Epidermal melanocyte (primary cell): ENCODE data around the gene RNU6-7.

Source experiments
- DNase-seq: peaks from one replicate; pipeline ENCODE4 v3.0.0; 2011; ENCODE audit warnings: low spot score; ENCODE audit not compliant: insufficient read length

The RNU6-7 gene

DNA sequence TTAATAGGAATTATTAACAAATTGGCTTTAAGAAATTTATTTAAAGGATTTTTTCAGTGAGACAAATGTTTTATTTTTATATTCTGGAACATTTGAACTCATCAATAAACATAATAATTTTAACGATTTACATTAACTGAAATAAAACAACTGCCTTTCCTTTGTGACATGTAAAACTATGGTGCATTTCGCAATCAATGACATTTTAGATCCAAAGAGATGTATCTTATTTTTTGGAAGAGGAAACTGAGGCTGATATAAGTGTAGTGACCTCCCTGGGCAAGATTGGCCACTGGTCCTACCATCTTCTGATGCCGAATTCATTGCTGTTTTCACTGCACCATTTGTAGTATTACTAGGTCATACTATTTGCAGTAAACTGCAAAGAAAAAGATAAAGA is 3.7 kb downstream of the RNU6-7 start:
- no peak for DNase-seq

DNA sequence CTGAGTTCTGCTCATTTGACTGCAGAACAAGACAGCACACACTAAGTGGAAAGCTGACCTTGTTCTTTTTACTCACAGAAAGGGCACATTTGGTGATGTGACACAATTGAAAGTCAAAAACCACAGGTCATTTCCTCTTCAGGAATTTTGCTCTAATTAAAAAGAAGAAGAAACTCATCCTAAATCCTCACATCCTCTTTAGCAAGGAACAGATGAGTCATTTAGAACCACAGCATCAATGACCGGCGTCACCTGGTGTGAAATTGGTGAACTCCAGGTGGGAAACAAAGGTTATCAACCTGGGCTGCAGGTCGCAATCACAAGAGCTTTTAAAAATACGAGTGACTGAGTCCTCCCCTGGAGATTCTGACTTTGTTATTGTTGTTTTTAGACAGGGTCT is 4.1 kb downstream of the RNU6-7 start:
- no peak for DNase-seq

DNA sequence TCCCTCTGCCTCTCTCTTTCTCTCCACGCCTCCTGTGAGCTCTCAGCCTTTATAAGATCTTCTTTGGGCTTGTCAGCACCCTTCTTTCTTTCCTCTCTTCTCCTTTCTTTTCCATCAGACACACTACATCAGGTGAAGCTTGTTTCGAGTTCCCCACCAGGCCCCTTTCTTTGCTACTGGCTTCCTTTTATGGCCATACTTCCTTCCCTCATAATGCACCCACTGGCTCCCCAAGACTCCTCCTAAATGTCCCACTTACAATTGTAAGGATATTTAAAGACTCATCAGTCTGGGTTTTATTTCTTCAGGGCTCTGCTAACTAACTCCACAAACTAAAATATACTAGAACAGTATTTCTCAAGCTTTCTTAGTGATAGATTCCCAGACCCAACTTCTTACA is 4.7 kb downstream of the RNU6-7 start:
- no peak for DNase-seq

DNA sequence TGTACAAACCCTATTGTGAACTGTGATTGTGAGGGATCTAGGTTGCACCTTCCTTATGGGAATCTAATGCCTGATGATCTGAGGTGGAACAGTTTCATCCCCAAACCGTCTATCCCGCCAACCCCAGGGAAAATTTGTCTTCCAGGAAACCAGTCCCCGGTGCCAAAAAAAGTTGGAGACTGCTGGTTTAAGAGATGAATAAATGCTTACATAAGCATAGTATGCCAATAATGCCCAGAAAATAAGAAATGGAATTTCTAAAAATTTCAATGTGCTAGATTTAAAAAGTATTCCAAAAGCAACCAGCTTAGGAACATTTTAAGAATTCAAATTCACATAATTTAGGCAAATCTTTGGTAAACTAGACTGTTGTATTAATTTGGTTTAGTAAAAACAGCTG is 6.6 kb downstream of the RNU6-7 start:
- DNase-seq: no peak

DNA sequence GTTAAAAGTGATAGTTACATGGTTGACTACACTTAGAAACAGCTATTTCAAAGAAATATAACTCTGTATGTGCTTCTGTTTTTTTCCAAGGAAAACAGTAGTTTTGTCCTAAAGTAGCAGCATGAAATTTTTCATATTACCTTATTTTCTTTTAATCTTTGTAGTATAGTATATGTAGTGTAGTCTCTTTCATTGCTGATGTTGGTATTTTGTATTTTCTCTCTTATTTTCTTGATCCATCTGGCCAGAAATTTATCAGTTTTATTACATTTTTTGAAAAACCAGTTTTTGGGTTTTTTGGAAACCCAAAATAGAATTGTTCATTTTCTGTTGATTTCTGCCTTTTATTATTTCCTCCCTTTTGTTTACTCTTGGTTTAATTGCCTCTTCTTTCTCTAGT is 7.6 kb downstream of the RNU6-7 start:
- no peak for DNase-seq

DNA sequence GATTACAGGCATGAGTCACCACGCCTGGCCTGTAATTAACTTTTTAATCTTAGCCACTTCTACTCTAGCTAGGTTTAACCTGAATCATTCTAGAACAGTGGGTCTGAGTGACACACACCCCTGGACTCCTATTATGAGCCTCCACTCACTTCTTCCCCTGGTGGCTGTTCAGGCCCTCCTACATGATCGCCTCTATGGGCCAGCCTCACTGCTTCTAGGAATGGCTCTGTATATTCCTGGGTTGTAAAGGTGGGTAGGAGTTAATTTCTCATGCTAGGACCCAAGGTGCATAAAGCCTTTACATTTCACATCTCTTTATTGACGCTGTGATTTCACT is 9.2 kb downstream of the RNU6-7 start:
- DNase-seq: no peak

DNA sequence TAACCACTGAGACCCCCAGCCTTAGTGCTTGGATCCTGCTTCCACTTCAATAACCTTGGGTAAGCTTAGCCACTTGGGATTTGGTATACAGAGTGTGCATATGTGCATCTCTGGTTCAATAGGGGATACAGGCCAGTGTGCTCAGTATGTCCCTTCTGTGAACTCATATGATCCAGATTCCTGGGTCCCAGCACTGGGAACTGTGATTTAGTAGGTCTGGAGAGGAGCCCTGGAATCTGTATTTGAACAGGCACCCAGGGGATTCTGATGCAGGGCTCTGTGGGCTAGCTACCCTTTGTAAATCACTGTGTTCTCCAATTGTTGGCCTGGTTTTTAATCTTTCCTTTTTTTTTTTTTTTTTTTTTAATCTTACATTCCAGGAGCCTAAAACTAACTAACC is 11.0 kb downstream of the RNU6-7 start:
- no peak for DNase-seq

DNA sequence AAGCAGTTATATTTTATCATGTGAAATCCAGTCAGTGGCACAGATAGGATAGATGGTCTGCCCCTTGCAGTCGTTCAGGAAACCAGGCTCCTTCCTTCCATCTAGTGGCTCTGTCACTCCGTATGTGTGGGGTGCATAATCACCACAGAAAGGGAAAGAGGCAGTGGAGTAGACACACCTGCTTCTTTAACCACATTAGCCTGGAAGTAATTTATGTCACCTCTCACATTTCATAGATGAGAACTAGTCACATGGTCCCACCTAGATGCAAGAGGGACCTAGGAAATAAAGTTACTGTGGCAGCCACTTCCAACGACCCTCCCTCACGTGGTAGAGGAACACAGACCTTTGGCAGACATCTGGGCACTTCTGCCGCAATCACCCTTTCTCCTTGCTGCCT is 15.5 kb downstream of the RNU6-7 start:
- DNase-seq: no peak

DNA sequence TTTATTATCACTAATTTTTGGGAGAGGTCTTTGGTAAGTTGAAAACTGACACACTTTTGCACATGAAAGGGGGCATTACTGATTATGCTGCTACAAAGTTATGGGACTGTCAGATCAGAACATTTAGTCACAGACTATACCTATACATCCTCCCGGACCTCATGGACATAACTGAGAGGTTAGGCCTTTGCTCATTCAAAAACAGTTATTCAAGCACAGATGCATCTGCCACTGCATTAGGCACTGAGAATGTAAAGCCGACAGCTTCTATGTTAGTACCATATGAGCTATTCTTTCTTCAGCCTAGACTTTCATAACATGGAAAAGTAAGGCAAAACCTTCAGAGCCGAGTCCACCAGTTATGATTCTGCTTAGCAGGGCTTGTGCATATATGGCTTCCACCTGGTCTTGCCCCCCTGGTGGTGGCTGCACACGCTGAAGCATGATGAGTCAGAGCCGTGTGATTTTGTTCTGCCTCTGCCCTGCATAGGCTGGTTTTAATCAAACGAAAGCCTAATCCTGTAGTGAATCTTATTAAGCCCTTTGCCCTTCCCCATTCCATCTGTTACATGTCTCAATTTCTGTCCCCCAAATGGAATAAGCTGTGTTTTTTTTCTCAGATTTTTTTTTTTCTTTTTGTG is 23.0 kb downstream of the RNU6-7 start:
- DNase-seq: no peak

DNA sequence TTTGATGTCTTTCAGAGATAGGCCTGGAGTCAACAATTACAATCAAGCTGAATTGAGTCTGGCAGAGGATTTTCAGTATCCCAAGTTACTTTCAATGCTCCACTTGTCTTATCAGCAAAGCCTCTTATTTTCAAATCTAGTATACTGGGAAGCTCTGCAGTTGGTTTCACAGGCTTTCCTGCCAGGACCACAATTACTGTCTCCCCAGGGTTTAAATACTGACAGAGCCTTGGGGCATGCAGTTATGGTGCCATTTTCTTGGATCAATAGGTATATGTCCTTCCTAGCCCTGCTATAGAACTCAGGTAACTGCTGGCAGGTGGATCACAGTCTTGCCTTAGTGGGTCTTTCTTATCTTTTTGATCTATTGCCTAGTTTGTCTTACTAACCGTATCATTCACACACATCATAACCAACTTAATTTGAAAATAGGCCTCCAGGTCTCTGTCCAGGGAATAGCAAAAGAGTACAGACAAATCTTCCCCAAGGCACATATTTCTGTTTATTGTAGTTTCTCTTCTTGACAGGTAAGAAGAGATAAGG is 23.6 kb downstream of the RNU6-7 start:
- no peak for DNase-seq

DNA sequence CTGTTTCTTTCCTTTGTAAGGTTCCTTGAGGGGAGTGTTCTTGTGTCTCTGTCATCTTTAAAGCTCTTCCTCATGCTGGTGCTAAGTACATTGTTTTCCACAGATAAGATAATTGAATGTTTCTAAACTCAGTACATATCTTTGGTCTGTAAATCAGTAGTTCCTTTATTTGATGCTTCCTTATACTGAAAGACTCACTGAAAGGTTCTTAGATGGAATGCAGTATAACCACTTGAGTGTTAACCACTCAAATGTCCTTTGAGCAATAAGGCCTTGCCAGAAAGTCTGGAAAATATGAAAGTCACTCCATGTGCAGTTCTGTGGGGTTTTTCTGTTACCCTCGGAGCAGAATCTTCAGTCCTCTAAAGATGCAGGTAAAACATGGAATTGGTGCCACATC is 24.2 kb downstream of the RNU6-7 start:
- DNase-seq: no peak

DNA sequence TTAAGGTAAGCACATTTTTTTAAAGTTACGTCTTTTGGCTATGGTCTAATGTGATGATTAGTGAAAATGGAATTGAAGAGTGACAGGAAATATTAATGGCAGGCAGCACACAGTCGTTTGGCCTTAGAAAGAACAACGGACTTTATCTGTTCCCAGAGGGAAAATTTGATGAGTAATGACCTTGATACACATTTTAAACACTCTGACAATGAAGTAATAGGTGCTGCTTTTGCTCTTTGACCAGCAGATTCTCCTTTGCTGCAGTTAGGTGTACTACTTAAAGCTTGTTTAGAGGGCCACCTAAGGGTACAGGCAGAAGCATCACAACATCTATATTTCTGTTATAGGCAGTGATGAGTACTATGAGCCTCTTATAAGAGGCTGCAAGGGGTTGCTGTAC is 28.3 kb downstream of the RNU6-7 start:
- DNase-seq: no peak

DNA sequence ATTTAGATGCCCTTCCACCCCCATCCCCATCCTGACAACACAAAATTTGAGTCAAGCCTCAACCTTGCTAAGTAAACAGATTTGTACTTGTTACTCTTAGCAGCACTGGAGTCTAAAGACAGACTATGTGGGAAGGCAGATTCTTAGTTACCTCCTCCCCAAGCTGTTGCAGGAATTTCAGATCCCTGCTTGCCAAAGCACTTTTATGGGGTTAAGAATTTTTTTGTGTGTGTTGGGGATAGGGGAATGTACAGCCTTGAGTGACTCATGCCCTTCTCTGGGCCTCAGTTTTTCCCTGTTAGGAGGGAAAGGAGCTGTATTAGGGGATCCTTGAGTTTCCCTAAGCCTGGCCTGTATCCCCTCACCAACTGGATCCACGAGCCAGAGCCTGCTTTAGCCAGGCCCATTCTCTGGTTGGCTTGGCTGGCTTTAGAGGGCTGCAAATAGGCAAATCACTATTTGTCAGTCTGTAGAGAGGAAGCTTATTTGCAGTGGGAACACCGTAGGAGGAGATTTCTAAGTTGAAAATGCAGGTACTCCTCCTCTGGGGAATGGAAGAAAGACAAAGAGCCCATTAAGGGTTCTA is 28.9 kb downstream of the RNU6-7 start:
- peak; percentile 33 for DNase-seq

DNA sequence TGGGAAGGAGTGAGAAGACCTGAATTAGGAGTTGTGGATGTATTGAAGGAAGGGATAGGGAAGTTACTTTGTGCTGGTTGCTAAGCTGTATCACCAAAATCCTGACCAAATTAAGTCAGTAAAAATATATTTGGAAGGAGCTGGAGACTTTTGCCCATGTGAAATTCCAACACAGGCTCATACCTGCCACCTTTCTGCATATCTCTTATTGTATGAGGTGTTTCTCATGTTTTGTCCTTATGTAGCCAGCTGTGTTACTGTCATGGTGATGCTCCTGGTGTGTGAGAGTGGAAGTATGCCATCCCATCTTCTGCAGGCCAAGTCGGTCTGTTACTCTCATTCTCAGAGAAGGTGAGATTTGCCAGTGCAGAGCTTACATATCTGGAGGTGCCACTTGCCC is 30.6 kb downstream of the RNU6-7 start:
- no peak for DNase-seq

DNA sequence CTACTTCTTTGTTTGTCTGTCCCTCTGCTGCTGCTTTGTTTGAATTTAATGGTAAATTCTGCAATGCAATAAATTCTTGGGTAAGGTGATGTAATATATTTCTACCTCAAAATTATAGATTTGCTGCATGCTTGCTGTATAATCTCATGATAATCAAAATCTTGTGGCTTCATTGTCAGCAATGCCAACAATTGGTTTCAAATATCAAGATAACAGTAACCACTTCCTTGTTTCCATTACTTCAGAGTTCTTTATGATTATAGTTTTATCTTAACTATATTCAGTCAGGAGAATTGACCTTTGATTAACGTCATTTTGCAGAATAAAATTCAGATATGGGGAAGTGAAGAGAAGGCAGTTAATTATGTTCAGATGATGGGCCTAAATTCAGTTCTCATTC is 31.4 kb downstream of the RNU6-7 start:
- no peak for DNase-seq

DNA sequence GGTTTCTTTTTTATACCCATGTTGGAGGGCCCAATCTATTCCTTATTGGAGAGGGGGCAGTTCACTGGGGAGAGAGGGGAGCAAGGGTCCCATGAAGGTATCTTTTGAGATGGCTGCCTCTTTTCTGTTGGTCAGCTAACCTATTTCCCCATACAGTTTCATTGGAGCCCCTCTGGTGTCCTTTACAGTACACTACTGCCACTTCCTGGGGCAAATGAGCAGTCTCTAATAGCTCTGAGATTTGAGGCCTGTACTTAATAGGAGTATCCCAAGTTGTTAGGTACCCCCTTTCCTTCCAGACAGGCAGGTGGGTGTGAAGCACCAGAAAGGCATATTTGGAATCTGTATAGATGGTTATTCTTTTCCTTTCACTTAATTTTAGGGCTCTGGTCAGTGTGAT is 42.6 kb downstream of the RNU6-7 start:
- no peak for DNase-seq

DNA sequence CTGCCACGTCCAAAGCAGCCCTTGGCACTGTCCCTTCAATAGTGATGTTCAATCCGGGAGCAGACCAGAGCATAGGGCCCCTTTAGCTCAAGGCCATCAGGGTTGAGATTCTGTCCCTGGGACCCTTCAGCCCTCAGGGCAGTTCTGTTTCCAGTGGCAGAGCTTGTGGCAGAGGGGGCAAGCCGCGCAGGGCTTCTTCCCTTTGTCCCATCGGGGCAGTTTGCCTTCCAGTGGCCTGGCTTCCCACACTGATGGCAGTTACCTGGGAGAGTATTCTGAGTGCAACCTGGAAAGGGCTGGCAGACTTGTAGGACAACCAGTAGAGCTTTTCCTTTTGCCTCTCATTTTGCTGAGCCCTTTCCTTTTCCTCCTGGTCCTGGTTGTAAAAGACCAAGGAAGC is 44.9 kb downstream of the RNU6-7 start:
- no peak for DNase-seq

DNA sequence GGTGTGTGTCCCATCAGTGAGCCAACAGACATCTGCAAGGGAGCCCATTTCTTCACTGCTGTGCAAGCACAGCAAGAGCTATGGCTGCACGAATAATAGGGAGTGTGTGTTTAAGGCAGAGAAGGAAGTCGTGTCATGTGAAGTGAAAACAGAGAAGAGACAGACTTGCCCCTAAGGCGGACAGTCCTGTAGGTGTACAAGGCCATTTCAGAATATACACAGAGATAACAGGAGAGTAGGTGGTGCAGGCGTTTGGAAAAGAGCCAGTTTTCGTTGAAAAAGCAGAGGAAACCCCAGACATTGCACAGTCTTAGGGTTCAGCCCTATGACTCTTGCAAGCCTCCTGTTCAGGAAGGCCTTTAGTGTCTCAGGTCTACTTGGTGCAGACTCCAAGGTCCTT is 47.5 kb downstream of the RNU6-7 start:
- DNase-seq: no peak

DNA sequence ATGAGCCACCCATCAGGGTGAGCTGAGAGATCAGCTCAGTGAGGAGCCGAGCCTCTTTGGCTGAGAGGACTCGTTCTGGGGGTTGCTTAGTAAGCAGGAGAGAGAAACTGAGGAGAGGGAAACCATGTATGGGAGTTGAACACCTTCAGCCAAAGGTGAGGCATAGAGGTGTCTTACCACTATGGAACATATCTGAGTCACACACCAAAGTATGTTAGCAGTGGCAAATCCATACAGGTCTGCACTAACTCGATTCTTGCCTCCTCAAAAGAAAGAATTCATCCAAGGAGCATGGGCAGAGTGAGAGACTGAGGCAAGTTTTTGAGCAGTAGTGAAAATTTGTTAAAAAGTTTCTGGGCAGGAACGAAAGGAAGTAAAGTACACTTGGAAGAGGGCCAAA is 47.9 kb downstream of the RNU6-7 start:
- no peak for DNase-seq

DNA sequence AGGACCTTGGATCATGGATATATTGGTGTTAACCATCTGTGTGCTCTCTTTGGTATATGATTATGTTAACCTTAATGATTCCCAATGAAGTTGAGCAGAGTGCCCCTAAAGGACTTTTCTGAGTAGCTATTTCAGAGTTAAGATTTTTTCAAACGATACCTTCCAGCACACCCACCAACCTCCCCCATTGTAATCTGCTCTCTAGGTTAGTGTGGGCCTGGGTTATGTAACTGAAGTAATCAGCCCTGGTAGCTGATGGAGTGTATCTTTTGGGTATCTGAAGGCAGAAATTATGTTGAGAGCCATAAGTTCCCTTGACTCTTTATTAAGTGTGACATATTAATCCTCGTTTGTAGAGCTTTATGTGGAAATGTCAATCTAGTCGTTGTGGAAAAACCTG is 48.8 kb downstream of the RNU6-7 start:
- no peak for DNase-seq

DNA sequence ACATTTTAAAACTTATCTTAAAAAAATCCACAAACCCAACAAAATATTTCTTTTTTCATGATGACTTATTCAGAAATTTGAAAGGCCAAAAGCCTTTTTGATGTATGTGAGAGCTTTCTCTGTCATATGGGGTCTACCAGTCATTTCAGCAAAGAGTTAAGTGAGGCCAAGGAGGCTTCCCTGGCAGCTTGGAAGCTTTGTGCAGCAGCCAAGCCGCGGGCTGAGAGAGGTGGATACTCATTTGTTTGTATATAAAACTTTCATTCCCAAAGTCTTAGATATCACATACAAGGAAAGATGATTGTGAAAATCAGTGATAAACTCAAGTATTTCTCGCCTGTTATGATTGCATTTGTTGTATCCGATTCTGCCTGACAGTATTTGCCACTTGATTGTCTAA is 49.7 kb downstream of the RNU6-7 start:
- DNase-seq: no peak
